SK-N-SH treated with all-trans-retinoic acid at 6 μM for 48 hours (cell line): ENCODE data around the gene BNIPL.
A peak's percentile ranks its signal among the peaks of the same experiment; 100 is the strongest.

Experiments used
- ARNTL ChIP-seq: fragments of 450-650 bp; formaldehyde crosslinking; IDR thresholded peaks from 2 replicates; pipeline ENCODE4 v1.5.0; 2020; ENCODE audit warnings: low read depth, mild to moderate bottlenecking, moderate library complexity, borderline replicate concordance
- GLIS3 ChIP-seq: fragments of 250-450 bp; sonication (Bioruptor Pico); IDR thresholded peaks from 2 replicates; pipeline ENCODE4 v1.5.0; 2020; ENCODE audit warnings: mild to moderate bottlenecking, moderate library complexity
- ISL1 ChIP-seq: fragments of 250-450 bp; sonication (Bioruptor Pico); IDR thresholded peaks from 2 replicates; pipeline ENCODE4 v2.1.2; 2022; ENCODE audit warnings: mild to moderate bottlenecking, moderate library complexity
- OSR1 ChIP-seq: fragments of 250-450 bp; sonication (Bioruptor Pico); IDR thresholded peaks from 2 replicates; pipeline ENCODE4 v1.8.0; 2022; ENCODE audit warnings: moderate library complexity, mild to moderate bottlenecking, inconsistent platforms
- RARB ChIP-seq: fragments of 250-450 bp; sonication (Bioruptor Pico); IDR thresholded peaks from 2 replicates; pipeline ENCODE4 v1.8.0; 2021; ENCODE audit warnings: mild to moderate bottlenecking, moderate library complexity
- SNAI2 ChIP-seq: fragments of 250-450 bp; sonication (Bioruptor Pico); IDR thresholded peaks from 2 replicates; pipeline ENCODE4 v1.5.0; 2020; ENCODE audit warnings: mild to moderate bottlenecking, moderate library complexity
- ZC3H10 ChIP-seq: fragments of 250-450 bp; sonication (Bioruptor Pico); IDR thresholded peaks from 2 replicates; pipeline ENCODE4 v1.5.1; 2021; ENCODE audit warnings: mild to moderate bottlenecking, moderate library complexity
- ZFP3 ChIP-seq: fragments of 250-450 bp; sonication (Bioruptor Pico); IDR thresholded peaks from 2 replicates; pipeline ENCODE4 v1.5.0; 2020; ENCODE audit warnings: mild to moderate bottlenecking, moderate library complexity
- ZFP30 ChIP-seq: fragments of 450-650 bp; formaldehyde crosslinking; IDR thresholded peaks from 2 replicates; pipeline ENCODE4 v1.5.0; 2022; ENCODE audit warnings: mild to moderate bottlenecking, moderate library complexity
- ZNF70 ChIP-seq: fragments of 450-650 bp; formaldehyde crosslinking; IDR thresholded peaks from 2 replicates; pipeline ENCODE4 v1.5.0; 2020; ENCODE audit warnings: mild to moderate bottlenecking, moderate library complexity
- ZNF8 ChIP-seq: fragments of 450-650 bp; formaldehyde crosslinking; IDR thresholded peaks from 2 replicates; pipeline ENCODE4 v1.5.0; 2020; ENCODE audit warnings: mild to moderate bottlenecking, moderate library complexity
- TF ChIP-seq, protein P1 (sequence below): fragments of 250-450 bp; sonication (Bioruptor Pico); IDR thresholded peaks from 2 replicates; pipeline ENCODE4 v1.5.0; 2020; ENCODE audit warnings: mild to moderate bottlenecking, moderate library complexity
- TF ChIP-seq, protein P2 (sequence below): fragments of 250-450 bp; sonication (Bioruptor Pico); IDR thresholded peaks from 2 replicates; pipeline ENCODE4 v1.8.0; 2020; ENCODE audit warnings: mild to moderate bottlenecking, moderate library complexity, borderline replicate concordance
- TF ChIP-seq, protein P3 (sequence below): fragments of 250-450 bp; sonication (Bioruptor Pico); IDR thresholded peaks from 2 replicates; pipeline ENCODE4 v1.5.1; 2020; ENCODE audit warnings: low read depth, mild to moderate bottlenecking, moderate library complexity

DNA sequence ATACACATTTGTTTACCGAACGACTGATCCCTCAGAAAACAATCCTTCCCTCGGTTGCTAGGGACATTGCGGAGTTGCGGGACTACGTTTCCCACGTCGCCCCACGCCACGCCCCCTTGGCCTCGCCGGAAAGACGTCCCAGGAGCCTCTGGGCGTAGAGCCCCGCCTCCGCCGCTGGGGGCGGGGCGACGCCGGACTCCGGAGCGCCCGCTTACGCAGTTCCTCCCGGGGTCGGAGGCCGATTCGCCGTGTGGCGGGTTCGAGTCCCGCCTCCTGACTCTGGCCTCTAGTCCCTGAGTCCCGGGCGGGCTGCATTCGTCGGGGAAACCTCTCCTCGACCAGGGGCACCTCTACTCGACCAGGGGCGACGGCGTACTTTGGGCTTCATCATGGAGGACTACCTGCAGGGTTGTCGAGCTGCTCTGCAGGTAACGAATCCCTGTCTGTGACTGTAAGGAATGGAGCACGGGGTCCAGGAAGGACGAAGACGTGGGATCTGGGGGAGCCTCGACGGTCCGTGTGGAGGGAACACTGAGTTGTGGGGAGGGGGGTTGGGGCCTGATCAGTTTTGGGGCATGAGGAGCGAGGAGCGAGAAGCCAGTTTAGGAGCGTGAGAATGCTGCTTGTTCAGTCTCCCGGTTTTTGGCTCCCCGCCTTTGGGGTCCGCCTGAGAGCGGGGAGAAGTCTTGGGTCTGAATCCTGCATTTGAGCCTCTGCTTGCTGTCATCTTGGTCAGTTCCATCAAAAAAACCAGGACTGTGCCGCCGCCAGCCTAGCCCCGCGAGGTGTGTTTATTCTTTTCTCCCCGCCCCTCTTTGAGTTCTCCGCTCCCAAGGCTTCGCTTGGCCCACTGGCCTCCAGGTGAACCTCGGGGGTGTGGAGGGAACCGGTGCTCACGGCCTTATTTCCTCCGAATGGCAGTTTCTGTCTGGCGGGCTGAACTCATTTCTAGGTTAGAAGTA lies 27.9 kb upstream of the BNIPL start, which contains the start of gene PRUNE1:
- TF ChIP-seq, protein P1, sequence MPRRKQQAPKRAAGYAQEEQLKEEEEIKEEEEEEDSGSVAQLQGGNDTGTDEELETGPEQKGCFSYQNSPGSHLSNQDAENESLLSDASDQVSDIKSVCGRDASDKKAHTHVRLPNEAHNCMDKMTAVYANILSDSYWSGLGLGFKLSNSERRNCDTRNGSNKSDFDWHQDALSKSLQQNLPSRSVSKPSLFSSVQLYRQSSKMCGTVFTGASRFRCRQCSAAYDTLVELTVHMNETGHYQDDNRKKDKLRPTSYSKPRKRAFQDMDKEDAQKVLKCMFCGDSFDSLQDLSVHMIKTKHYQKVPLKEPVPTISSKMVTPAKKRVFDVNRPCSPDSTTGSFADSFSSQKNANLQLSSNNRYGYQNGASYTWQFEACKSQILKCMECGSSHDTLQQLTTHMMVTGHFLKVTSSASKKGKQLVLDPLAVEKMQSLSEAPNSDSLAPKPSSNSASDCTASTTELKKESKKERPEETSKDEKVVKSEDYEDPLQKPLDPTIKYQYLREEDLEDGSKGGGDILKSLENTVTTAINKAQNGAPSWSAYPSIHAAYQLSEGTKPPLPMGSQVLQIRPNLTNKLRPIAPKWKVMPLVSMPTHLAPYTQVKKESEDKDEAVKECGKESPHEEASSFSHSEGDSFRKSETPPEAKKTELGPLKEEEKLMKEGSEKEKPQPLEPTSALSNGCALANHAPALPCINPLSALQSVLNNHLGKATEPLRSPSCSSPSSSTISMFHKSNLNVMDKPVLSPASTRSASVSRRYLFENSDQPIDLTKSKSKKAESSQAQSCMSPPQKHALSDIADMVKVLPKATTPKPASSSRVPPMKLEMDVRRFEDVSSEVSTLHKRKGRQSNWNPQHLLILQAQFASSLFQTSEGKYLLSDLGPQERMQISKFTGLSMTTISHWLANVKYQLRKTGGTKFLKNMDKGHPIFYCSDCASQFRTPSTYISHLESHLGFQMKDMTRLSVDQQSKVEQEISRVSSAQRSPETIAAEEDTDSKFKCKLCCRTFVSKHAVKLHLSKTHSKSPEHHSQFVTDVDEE (CRISPR knock-in tag), result no peak
- TF ChIP-seq ZFP3, result no peak
- no peak for TF ChIP-seq ZNF8 (CRISPR knock-in tag)
- TF ChIP-seq, protein P2, sequence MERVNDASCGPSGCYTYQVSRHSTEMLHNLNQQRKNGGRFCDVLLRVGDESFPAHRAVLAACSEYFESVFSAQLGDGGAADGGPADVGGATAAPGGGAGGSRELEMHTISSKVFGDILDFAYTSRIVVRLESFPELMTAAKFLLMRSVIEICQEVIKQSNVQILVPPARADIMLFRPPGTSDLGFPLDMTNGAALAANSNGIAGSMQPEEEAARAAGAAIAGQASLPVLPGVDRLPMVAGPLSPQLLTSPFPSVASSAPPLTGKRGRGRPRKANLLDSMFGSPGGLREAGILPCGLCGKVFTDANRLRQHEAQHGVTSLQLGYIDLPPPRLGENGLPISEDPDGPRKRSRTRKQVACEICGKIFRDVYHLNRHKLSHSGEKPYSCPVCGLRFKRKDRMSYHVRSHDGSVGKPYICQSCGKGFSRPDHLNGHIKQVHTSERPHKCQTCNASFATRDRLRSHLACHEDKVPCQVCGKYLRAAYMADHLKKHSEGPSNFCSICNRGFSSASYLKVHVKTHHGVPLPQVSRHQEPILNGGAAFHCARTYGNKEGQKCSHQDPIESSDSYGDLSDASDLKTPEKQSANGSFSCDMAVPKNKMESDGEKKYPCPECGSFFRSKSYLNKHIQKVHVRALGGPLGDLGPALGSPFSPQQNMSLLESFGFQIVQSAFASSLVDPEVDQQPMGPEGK (CRISPR knock-in tag), result no peak
- no peak for TF ChIP-seq SNAI2
- no peak for TF ChIP-seq GLIS3
- TF ChIP-seq RARB (CRISPR knock-in tag), result no peak
- peak; percentile 45; the same call in 1 of the 2 replicates for TF ChIP-seq OSR1
- no peak for TF ChIP-seq ARNTL (CRISPR knock-in tag)
- TF ChIP-seq ZNF70 (CRISPR knock-in tag), result no peak
- no peak for TF ChIP-seq ISL1 (CRISPR knock-in tag)
- no peak for TF ChIP-seq ZC3H10
- TF ChIP-seq, protein P3, sequence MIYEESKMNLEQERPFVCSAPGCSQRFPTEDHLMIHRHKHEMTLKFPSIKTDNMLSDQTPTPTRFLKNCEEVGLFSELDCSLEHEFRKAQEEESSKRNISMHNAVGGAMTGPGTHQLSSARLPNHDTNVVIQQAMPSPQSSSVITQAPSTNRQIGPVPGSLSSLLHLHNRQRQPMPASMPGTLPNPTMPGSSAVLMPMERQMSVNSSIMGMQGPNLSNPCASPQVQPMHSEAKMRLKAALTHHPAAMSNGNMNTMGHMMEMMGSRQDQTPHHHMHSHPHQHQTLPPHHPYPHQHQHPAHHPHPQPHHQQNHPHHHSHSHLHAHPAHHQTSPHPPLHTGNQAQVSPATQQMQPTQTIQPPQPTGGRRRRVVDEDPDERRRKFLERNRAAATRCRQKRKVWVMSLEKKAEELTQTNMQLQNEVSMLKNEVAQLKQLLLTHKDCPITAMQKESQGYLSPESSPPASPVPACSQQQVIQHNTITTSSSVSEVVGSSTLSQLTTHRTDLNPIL (CRISPR knock-in tag), result no peak
- no peak for TF ChIP-seq ZFP30
